A673 (cell line): ENCODE data around the gene MEF2A. TPM values are rescaled to one million over a fixed set of nuclear protein-coding genes. Genes with fewer than 3 reads are reported as not detected.

Experiments used
- BruUV-seq: library from RNA; stranded (reverse); fragments of 400-500 nt; replicated peaks from 2 replicates; lab custom pipeline; 2021; lab: Mats Ljungman, UMichigan
- CTCF ChIA-PET: fragments of 300-600 bp; sonication (Branson Sonifier 250); formaldehyde crosslinking; loops from one replicate; lab custom pipeline; 2022; ENCODE audit warnings: antibody characterized with exemption; lab: Charles Lee
- POLR2A ChIA-PET: fragments of 300-600 bp; sonication (Branson Sonifier 250); formaldehyde crosslinking; loops from one replicate; lab custom pipeline; 2022; ENCODE audit warnings: antibody characterized with exemption; ENCODE audit not compliant: low non-redundant PET; lab: Charles Lee
- DNase-seq: peaks from one replicate; pipeline ENCODE4 v3.0.0-alpha.2; 2015; ENCODE audit warnings: low spot score
- H3K27ac ChIP-seq: fragments of 200-600 bp; sonication (generic); 2 replicates; pipeline ENCODE4 v1.5.1; 2016; ENCODE audit warnings: mixed run types, low read depth, mild to moderate bottlenecking, mixed read lengths, antibody characterized with exemption, low read length; ENCODE audit not compliant: poor library complexity, severe bottlenecking
- H3K27me3 ChIP-seq: fragments of 200-600 bp; sonication (generic); replicated peaks from 2 replicates; pipeline ENCODE4 v1.6.1; 2017; ENCODE audit warnings: mixed run types, low read depth, mild to moderate bottlenecking, mixed read lengths, antibody characterized with exemption, low read length; ENCODE audit not compliant: insufficient read depth, poor library complexity
- H3K36me3 ChIP-seq: fragments of 200-600 bp; sonication (generic); 2 replicates; pipeline ENCODE4 v1.6.1; 2016; ENCODE audit warnings: mixed run types, mild to moderate bottlenecking, mixed read lengths, antibody characterized with exemption, low read length; ENCODE audit not compliant: insufficient read depth, poor library complexity, severe bottlenecking
- H3K4me1 ChIP-seq: fragments of 200-600 bp; sonication (generic); 2 replicates; pipeline ENCODE4 v1.6.1; 2017; ENCODE audit warnings: mixed run types, mild to moderate bottlenecking, mixed read lengths, antibody characterized with exemption, low read length; ENCODE audit not compliant: insufficient read depth, poor library complexity, severe bottlenecking
- H3K4me3 ChIP-seq: fragments of 200-600 bp; sonication (generic); 2 replicates; pipeline ENCODE4 v1.5.1; 2016; ENCODE audit warnings: low read depth, mixed run types, mild to moderate bottlenecking, mixed read lengths, low read length; ENCODE audit not compliant: poor library complexity, severe bottlenecking
- H3K9me3 ChIP-seq: fragments of 200-600 bp; sonication (generic); 2 replicates; pipeline ENCODE4 v1.6.1; 2016; ENCODE audit warnings: mixed run types, low read depth, mild to moderate bottlenecking, mixed read lengths, antibody characterized with exemption, low read length; ENCODE audit not compliant: poor library complexity, severe bottlenecking
- CTCF ChIP-seq: fragments of 300-800, 200-600 bp; sonication (generic); conservative IDR thresholded peaks from 2 replicates; pipeline ENCODE4 v1.5.1; 2017; ENCODE audit warnings: low read depth, mild to moderate bottlenecking, antibody characterized with exemption, low read length, moderate library complexity, mixed read lengths
- EZH2 ChIP-seq: fragments of 200-600 bp; sonication (generic); IDR thresholded peaks from 2 replicates; pipeline ENCODE4 v1.6.1; 2017; ENCODE audit warnings: borderline replicate concordance, low read depth, mild to moderate bottlenecking, mixed read lengths, antibody characterized with exemption, low read length; ENCODE audit not compliant: poor library complexity, severe bottlenecking
- intact Hi-C: fragments of 100-400 bp; cut with micrococcal nuclease; formaldehyde crosslinking; loops from one replicate; pipeline ENCODE4 v1.10.0; 2022; ENCODE audit not compliant: unreplicated experiment
- total RNA-seq: library from RNA; stranded (reverse); gene quantifications from 2 replicates; pipeline ENCODE4 v1.2.3, GENCODE V29; 2021

MEF2A gene
- total RNA-seq, 1 experiment from 2014 or later: 26.4 TPM

GRCh38 chr15:99738021-99738847, 172.4 kb downstream of the MEF2A start:
- Histone ChIP-seq H3K4me3 (no peak overlapping the region), H3K27ac (no peak overlapping the region), H3K36me3 (no peaks in the 10 kb centered on the region), H3K4me1 (peaks cover 4% of the 10 kb centered on the region), H3K27me3 (no peaks in the 10 kb centered on the region), H3K9me3 (no peaks in the 10 kb centered on the region)
- ChIA-PET POLR2A (no interaction called here), CTCF (no interaction called here)
- no peak for TF ChIP-seq EZH2
- TF ChIP-seq CTCF: no peak
- BruUV-seq: no TSS peak
- intact Hi-C loops: loop anchor here (10.0 kb wide), 1 partner anchor 633 kb away; the partner anchor contains the start of gene SYNM
- DNase-seq: no peak

- intact Hi-C loops: no loop called here
- CTCF ChIA-PET: no interaction called here
- Histone ChIP-seq H3K27ac (no peak overlapping the region), H3K4me1 (no peaks in the 10 kb centered on the region), H3K36me3 (no peaks in the 10 kb centered on the region), H3K9me3 (no peaks in the 10 kb centered on the region), H3K27me3 (no peaks in the 10 kb centered on the region), H3K4me3 (no peak overlapping the region)
- no peak for DNase-seq
- BruUV-seq: no TSS peak
- TF ChIP-seq EZH2 (no peak), CTCF (no peak)
- POLR2A ChIA-PET: no interaction called here
Observed at GRCh38 chr15:99741835-99742234, 176.1 kb downstream of the MEF2A start.

- ChIA-PET POLR2A (no interaction called here), CTCF (no interaction called here)
- Histone ChIP-seq H3K4me1 (no peaks in the 10 kb centered on the region), H3K27ac (no peak overlapping the region), H3K4me3 (no peak overlapping the region), H3K27me3 (no peaks in the 10 kb centered on the region), H3K9me3 (no peaks in the 10 kb centered on the region), H3K36me3 (no peaks in the 10 kb centered on the region)
- TF ChIP-seq EZH2 (no peak), CTCF (peak; percentile 37; the same call in 1 of the 2 replicates)
- intact Hi-C loops: no loop called here
- no peak for DNase-seq
- BruUV-seq: no TSS peak
Observed at GRCh38 chr15:99744142-99744541, 178.4 kb downstream of the MEF2A start.
